ENCODE measurements around the gene OR2H2.

The OR2H2 gene

GRCh38 chr6:29617782-29618554 lies 33.0 kb downstream of the OR2H2 start:
- H3K4me3 ChIP-seq (replicated peaks in 1 of 2; ENCODE audit: low read depth in 2 of 2, low read length in 2 of 2): no peak overlapping the region
- no peak for DNase-seq (ENCODE audit: low read depth in 2 of 2)
- TF ChIP-seq, protein P1, sequence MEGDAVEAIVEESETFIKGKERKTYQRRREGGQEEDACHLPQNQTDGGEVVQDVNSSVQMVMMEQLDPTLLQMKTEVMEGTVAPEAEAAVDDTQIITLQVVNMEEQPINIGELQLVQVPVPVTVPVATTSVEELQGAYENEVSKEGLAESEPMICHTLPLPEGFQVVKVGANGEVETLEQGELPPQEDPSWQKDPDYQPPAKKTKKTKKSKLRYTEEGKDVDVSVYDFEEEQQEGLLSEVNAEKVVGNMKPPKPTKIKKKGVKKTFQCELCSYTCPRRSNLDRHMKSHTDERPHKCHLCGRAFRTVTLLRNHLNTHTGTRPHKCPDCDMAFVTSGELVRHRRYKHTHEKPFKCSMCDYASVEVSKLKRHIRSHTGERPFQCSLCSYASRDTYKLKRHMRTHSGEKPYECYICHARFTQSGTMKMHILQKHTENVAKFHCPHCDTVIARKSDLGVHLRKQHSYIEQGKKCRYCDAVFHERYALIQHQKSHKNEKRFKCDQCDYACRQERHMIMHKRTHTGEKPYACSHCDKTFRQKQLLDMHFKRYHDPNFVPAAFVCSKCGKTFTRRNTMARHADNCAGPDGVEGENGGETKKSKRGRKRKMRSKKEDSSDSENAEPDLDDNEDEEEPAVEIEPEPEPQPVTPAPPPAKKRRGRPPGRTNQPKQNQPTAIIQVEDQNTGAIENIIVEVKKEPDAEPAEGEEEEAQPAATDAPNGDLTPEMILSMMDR (IDR thresholded peaks at IDR 0.05; ENCODE audit: low read depth, low read length): peak; percentile 21

- TF ChIP-seq, protein P1 (IDR thresholded peaks at IDR 0.05; ENCODE audit: low read depth, low read length): no peak
- H3K4me3 ChIP-seq (replicated peaks in 1 of 2; ENCODE audit: low read depth in 2 of 2, low read length in 2 of 2): no peak overlapping the region
- DNase-seq (ENCODE audit: low read depth in 2 of 2): no peak
Observed at GRCh38 chr6:29619578-29620160, 34.7 kb downstream of the OR2H2 start.

DNA sequence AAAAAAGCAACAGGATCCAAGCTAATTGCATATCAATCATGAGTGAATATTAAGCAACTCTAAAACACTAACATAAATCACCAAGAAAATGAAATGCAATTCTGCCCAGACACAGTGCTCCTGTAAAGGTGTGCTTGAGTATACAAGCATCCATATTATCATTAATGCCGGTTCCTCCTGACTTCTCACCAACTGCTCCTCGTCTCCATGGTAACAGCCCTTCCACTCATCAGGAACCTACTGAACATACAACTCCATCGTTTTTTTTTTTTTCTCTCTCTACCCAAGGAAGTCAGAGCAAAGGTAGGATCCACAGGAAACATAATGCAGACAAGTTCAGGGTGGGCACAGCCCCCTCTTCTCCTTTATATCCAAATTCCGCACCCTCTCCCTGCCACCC lies 35.7 kb downstream of the OR2H2 start:
- H3K4me3 ChIP-seq (replicated peaks in 1 of 2; ENCODE audit: low read depth in 2 of 2, low read length in 2 of 2): no peak overlapping the region
- no peak for DNase-seq (ENCODE audit: low read depth in 2 of 2)
- TF ChIP-seq, protein P1 (IDR thresholded peaks at IDR 0.05; ENCODE audit: low read depth, low read length): no peak

- no peak overlapping the region for H3K4me3 ChIP-seq (replicated peaks in 1 of 2; ENCODE audit: low read depth in 2 of 2, low read length in 2 of 2)
- no peak for DNase-seq (ENCODE audit: low read depth in 2 of 2)
- TF ChIP-seq, protein P1 (IDR thresholded peaks at IDR 0.05; ENCODE audit: low read depth, low read length): no peak
Observed at GRCh38 chr6:29624520-29624961, 39.6 kb downstream of the OR2H2 start.

- no peak for DNase-seq (ENCODE audit: low read depth in 2 of 2)
- no peak overlapping the region for H3K4me3 ChIP-seq (replicated peaks in 1 of 2; ENCODE audit: low read depth in 2 of 2, low read length in 2 of 2)
- TF ChIP-seq, protein P1 (IDR thresholded peaks at IDR 0.05; ENCODE audit: low read depth, low read length): no peak
Observed at GRCh38 chr6:29625337-29625930, 40.5 kb downstream of the OR2H2 start.

DNA sequence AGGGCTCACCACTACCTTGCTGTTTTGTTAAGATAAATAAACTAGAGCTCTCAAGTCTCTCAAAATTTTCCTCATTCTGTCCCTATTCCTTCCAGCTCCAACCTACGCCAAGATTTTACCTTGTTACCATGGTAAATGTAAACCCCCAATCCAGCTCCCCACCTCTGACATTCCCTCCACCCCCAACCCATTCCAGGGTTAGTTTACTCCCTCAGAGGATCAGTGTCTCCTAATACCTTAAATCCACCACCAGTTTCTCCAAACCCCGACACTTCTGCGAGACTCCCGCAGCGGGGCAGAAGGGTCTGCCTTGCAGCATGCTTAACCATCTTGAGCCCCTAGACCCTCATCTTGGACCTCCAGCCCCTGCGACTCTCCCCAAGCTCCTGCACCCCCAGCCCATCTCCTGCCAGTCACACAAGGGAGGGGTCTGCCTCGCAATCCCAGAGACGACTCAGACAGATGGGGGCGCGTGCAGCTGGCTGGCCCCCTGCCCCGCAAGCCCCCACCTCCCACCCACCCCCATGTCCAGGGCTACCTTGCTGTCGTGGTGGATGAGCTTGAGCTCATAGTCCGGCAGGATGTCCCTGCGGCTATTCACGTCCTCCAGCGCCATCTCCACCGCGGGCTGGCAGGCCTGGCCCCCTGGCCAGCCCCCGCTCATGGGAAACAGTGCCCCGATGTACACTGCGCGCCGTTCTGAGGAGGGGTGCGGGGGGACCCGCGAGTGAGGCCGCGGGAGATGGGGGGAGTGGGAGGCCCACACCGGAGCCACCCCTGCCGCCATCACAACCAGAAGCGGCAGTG lies 42.2 kb downstream of the OR2H2 start:
- peak overlapping the region; percentile 66 to 88 for H3K4me3 ChIP-seq (replicated peaks in 1 of 2; ENCODE audit: low read depth in 2 of 2, low read length in 2 of 2)
- TF ChIP-seq, protein P1 (IDR thresholded peaks at IDR 0.05; ENCODE audit: low read depth, low read length): no peak
- DNase-seq (ENCODE audit: low read depth in 2 of 2): no peak

Data from cardiac fibroblast (primary cell).